Heart left ventricle (tissue), 16 donors: ENCODE results near the gene GREB1. TPM values are rescaled to one million over a fixed set of nuclear protein-coding genes. Genes with fewer than 3 reads are reported as not detected.

Experiments used
- ATAC-seq, 4 donors: fragments of 200-7000 bp; cut with Tn5 transposase; one replicate each; pipeline ENCODE4 v1.9.1; 2020 to 2022; ENCODE audit warnings: moderate library complexity in 4 of 4, mild to moderate bottlenecking in 3 of 4, moderate number of reproducible peaks in 1 of 4
- DNase-seq, 5 donors: peaks; one replicate each; pipeline ENCODE4 v3.0.0-alpha.2; 2020
- H3K27ac ChIP-seq, 12 donors: fragments of 200-600 bp; sonication (generic) in 4 of 12; one replicate each; pipeline versions ENCODE4 v1.5.0 to v1.8.0; 2016 to 2022; ENCODE audit warnings: mild to moderate bottlenecking in 2 of 12
- H3K27me3 ChIP-seq, 9 donors: fragments of 200-600 bp; sonication (generic) in 2 of 9; one replicate each; pipeline versions ENCODE4 v1.5.1 to v1.8.0; 2016 to 2022; ENCODE audit warnings: mild to moderate bottlenecking in 3 of 9
- H3K36me3 ChIP-seq, 9 donors: fragments of 200-600 bp; sonication (generic) in 2 of 9; one replicate each; pipeline versions ENCODE4 v1.5.0 to v1.8.0; 2018 to 2022; ENCODE audit warnings: mild to moderate bottlenecking in 2 of 9
- H3K4me1 ChIP-seq, 12 donors: fragments of 200-600 bp; sonication (generic) in 4 of 12; one replicate each; pipeline versions ENCODE4 v1.5.0 to v1.8.0; 2016 to 2022; ENCODE audit warnings: mild to moderate bottlenecking in 3 of 12
- H3K4me3 ChIP-seq, 12 donors: fragments of 200-600 bp; sonication (generic) in 4 of 12; one replicate each; pipeline versions ENCODE4 v1.5.0 to v1.8.0; 2017 to 2022; ENCODE audit warnings: mild to moderate bottlenecking in 9 of 12, moderate library complexity in 4 of 12
- H3K9me3 ChIP-seq, 12 donors: fragments of 200-600 bp; sonication (generic) in 4 of 12; one replicate each; pipeline versions ENCODE4 v1.5.0 to v1.8.0; 2016 to 2022; ENCODE audit warnings: mild to moderate bottlenecking in 1 of 12
- POLR2A ChIP-seq, 2 donors: fragments of 450-650 bp; IDR thresholded peaks; one replicate each; pipeline ENCODE4 v1.6.1; 2017; ENCODE audit warnings: antibody characterized with exemption in 2 of 2, mild to moderate bottlenecking in 2 of 2, moderate library complexity in 2 of 2
- WGBS, 4 donors: extraction: QIAGEN DNeasy Blood & Tissue Kit in 2 of 4; methylation state at CpG; one replicate each; pipeline versions ENCODE4 v1.1.5 to v1.1.7; 2013 to 2018; 5-methylcytosine and 5-hydroxymethylcytosine counted together
- intact Hi-C, 10 donors: fragments of 100-400 bp; cut with DNase I; formaldehyde crosslinking; loops; one replicate each; pipeline versions ENCODE4 v1.11.1 to v1.14.2; 2022
- polyA plus RNA-seq, 2 donors: library from polyadenylated mRNA; stranded (reverse); fragments of 200-250 nt; gene quantifications; one replicate each; pipeline ENCODE4 v1.2.3, GENCODE V29; 2013
- total RNA-seq, 9 donors: library from RNA; depleted of rRNA in 2 of 9; stranded (reverse); fragments of >200 nt in 2 of 9; fragmentation: NEBNext Ultra II Directional in 3 of 9; extraction: Animal tissue kit (Norgen Biotek cat#: 25700) in 3 of 9; gene quantifications; one replicate each; pipeline versions ENCODE4 v1.1.0 to v1.2.4, GENCODE V29; 2016 to 2023
- TF ChIP-seq, protein P1 (sequence below), 12 donors: fragments of 200-600 bp; sonication (generic) in 4 of 12; IDR thresholded peaks; one replicate each; pipeline versions ENCODE4 v1.5.0 to v1.8.0; 2018 to 2022; ENCODE audit warnings: antibody characterized with exemption in 12 of 12, mild to moderate bottlenecking in 5 of 12
- donor health status: ischemic (EF 13 %, LVEDD 7.1; RV severe dilation, severe dysfunction).
- donor health status: healthy with polysubstance abuse.
- donor health status: DM: no; HTN: yes; CAD: no.
- donor health status: DM: no; HTN: no; CAD: no.
- donor health status: ischemic (EF 25% LVEDD 6.9; RV normal size, moderate dysfunction).
- donor health status: ischemic (EF 25% LVEDD 5.7; RV mildly dilated, moderate dysfunction).
- donor health status: healthy.
- donor health status: DM: yes; HTN: yes; CAD: no.
- donor health status: ischemic (EF 35%, LVEDD 5.7; RV mildly dilated, moderate dysfunction).
- donor health status: nonischemic (EF 11% LVEDD 7.7; RV severe dilation, severe dysfunction).
- donor health status: DM: yes; HTN: yes; CAD: no.
- donor health status: PGD.
- donor health status: ischemic (EF 29% LVEDD 5.4; RV normal size, mild dysfunction).
- donor health status: nonischemic (EF 23%, LVEDD 6.1; RV moderate dilation, normal function).

GREB1 gene
- total and polyA plus RNA-seq, 11 donors: 1.4 to 11.5 (median 5.6) TPM

DNA sequence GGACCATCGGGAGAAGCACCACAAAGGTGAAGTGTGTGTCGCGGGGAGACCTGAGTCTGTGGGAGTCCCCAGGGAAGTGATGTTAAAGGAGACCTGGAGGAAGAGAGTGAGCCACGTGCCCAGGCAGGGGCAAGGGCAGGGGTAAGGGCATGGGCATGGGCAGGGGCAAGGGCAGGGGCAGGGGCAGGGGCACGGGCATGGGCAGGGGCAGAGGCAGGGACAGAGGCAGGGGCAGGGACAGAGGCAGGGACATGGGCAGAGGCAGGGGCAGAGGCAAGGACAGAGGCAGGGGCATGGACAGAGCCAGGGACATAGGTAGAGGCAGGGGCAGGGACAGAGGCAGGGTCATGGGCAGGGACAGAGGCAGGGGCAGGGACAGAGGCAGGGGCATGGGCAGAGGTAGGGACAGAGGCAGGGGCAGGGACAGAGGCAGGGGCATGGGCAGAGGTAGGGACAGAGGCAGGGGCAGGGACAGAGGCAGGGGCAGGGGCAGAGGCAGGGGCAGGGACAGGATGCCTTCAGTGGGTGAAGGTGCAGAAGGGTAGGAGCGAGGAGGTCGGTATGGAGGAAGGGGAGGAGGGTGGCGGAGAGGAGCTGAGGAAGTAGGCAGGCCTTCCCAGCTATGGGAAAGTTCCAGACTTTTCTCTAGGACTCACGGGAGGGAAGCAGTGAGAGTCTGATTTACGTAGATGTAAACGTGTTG, 102.9 kb downstream of the GREB1 start:
- Histone ChIP-seq H3K27ac (no peak overlapping the region), H3K36me3 (peaks cover 0 to 41% (median 8%) of the 10 kb centered on the region in 9 donors), H3K4me3 (no peak overlapping the region), H3K27me3 (no peaks in the 10 kb centered on the region), H3K4me1 (no peaks in the 10 kb centered on the region), H3K9me3 (no peaks in the 10 kb centered on the region)
- DNase-seq: no peak
- intact Hi-C loops: no loop called here
- 76 to 81% (median 77%) methylated on average over 11 of the region's 11 CpGs for WGBS, 4 donors
- ATAC-seq: no peak
- TF ChIP-seq, protein P1, sequence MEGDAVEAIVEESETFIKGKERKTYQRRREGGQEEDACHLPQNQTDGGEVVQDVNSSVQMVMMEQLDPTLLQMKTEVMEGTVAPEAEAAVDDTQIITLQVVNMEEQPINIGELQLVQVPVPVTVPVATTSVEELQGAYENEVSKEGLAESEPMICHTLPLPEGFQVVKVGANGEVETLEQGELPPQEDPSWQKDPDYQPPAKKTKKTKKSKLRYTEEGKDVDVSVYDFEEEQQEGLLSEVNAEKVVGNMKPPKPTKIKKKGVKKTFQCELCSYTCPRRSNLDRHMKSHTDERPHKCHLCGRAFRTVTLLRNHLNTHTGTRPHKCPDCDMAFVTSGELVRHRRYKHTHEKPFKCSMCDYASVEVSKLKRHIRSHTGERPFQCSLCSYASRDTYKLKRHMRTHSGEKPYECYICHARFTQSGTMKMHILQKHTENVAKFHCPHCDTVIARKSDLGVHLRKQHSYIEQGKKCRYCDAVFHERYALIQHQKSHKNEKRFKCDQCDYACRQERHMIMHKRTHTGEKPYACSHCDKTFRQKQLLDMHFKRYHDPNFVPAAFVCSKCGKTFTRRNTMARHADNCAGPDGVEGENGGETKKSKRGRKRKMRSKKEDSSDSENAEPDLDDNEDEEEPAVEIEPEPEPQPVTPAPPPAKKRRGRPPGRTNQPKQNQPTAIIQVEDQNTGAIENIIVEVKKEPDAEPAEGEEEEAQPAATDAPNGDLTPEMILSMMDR (IDR thresholded peaks at IDR 0.05): no peak
- no peak for TF ChIP-seq POLR2A (IDR thresholded peaks at IDR 0.05)

DNA sequence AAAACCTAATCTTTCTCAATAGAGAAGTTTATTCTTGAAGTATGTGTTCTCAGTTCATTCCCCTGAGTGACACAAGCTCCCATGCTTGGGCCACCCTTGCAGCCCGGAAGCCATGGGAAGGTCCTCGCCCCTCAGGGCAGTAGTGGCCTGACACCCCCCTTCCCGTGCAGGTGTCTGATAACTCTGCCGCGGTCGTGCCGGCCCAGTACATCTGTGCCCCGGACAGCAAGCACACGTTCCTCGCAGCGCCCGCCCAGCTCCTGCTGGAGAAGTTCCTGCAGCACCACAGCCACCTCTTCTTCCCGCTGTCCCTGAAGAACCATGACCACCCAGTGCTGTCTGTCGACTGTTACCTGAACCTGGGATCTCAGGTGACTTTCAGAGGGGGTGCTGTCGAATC, 103.7 kb downstream of the GREB1 start:
- no peak overlapping the region for H3K4me3 ChIP-seq
- H3K27me3 ChIP-seq: no peaks in the 10 kb centered on the region
- H3K4me1 ChIP-seq: no peaks in the 10 kb centered on the region
- intact Hi-C loops: no loop called here
- H3K27ac ChIP-seq: no peak overlapping the region
- DNase-seq (no peak), ATAC-seq (no peak)
- WGBS, 4 donors: 89 to 95% (median 92%) methylated on average over 15 of the region's 15 CpGs
- TF ChIP-seq, protein P1 (IDR thresholded peaks at IDR 0.05): no peak
- no peak for TF ChIP-seq POLR2A (IDR thresholded peaks at IDR 0.05)
- no peaks in the 10 kb centered on the region for H3K9me3 ChIP-seq
- peaks cover 0 to 41% (median 8%) of the 10 kb centered on the region in 9 donors for H3K36me3 ChIP-seq

DNA sequence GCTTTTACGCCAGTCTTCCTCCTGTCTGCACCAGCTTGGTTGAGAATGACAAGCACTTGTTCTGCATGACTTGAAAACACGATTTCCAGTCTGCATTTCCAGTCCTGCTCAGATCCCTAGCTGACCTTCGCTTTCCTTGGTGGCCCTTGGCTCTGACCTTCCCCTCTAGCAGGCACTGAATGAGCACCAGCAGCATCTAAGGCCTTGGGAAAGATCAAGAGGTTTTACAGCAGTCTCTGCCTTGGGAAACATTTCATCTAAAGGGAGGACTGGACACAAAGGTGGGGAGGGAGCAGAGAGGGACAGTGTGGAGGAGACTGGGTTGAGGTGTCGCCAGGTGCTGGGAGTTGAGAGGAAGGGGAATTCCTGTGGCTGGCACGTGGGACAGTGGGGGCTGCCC, 105.7 kb downstream of the GREB1 start:
- no peak for TF ChIP-seq POLR2A (IDR thresholded peaks at IDR 0.05)
- peaks cover 0 to 28% (median 3%) of the 10 kb centered on the region in 9 donors for H3K36me3 ChIP-seq
- no peaks in the 10 kb centered on the region for H3K4me1 ChIP-seq
- DNase-seq: no peak
- no peak overlapping the region for H3K27ac ChIP-seq
- H3K27me3 ChIP-seq: no peaks in the 10 kb centered on the region
- intact Hi-C loops: no loop called here
- no peak overlapping the region for H3K4me3 ChIP-seq
- H3K9me3 ChIP-seq: no peaks in the 10 kb centered on the region
- no peak for ATAC-seq
- WGBS, 4 donors: 77 to 84% (median 80%) methylated on average over 5 of the region's 5 CpGs

DNA sequence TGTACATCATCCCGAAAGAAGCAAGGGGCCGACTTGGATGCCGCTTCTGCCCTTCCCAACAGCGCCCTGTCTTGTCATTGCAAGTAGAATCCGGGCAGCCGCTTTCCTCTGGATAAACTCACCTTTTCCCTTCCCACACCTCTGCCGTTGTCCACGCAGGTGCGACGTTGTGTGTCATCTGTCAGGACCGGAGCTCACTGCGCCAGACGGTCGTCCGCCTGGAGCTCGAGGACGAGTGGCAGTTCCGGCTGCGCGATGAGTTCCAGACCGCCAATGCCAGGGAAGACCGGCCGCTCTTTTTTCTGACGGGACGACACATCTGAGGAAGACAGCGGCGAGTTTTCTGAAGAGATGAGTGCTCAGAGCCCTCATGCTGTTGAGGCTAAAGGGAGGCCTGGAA, 106.3 kb downstream of the GREB1 start:
- no peak for TF ChIP-seq POLR2A (IDR thresholded peaks at IDR 0.05)
- TF ChIP-seq, protein P1 (IDR thresholded peaks at IDR 0.05): no peak
- intact Hi-C loops: no loop called here

DNA sequence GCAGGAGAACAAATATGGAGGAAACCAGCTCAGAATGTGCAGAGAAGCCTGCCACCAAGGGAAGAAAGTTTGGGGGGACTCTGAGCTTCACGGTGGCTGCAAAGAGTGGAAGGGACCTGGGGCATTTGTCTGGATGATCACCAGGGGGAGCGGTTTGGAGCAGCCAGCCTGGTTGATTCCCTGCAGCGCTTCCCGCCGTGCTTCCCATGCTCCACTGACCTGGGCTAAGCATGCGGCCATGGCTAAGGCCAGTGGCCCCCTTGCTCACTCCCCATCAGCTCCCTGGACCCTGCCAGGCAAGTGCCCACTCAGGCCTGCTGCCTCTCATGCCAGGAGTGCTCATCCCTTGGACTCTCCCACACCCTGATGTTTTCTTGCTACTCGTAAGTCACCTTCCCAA, 109.1 kb downstream of the GREB1 start:
- intact Hi-C loops: no loop called here
- H3K27me3 ChIP-seq: no peaks in the 10 kb centered on the region
- no peak overlapping the region for H3K27ac ChIP-seq
- 77 to 82% (median 81%) methylated on average over 7 of the region's 7 CpGs for WGBS, 4 donors
- H3K9me3 ChIP-seq: no peaks in the 10 kb centered on the region
- peaks cover 0 to 12% (median 0%) of the 10 kb centered on the region in 9 donors for H3K36me3 ChIP-seq
- ATAC-seq (no peak), DNase-seq (no peak)
- H3K4me1 ChIP-seq: no peaks in the 10 kb centered on the region
- TF ChIP-seq, protein P1 (IDR thresholded peaks at IDR 0.05): no peak
- TF ChIP-seq POLR2A (IDR thresholded peaks at IDR 0.05): no peak
- no peak overlapping the region for H3K4me3 ChIP-seq

More for the DNA sequence above, 106.3 kb downstream of the GREB1 start:
- no peak for ATAC-seq
- 93 to 96% (median 95%) methylated on average over 27 of the region's 27 CpGs for WGBS, 4 donors
- no peak overlapping the region for H3K4me3 ChIP-seq
- DNase-seq: no peak
- H3K27me3 ChIP-seq: no peaks in the 10 kb centered on the region
- H3K36me3 ChIP-seq: peaks cover 0 to 21% (median 3%) of the 10 kb centered on the region in 9 donors
- no peak overlapping the region for H3K27ac ChIP-seq
- no peaks in the 10 kb centered on the region for H3K9me3 ChIP-seq
- H3K4me1 ChIP-seq: no peaks in the 10 kb centered on the region
